GM12875 (cell line): Measurements from ENCODE around the gene RNF181.

Experiments
- H3K4me3 ChIP-seq: one replicate; pipeline ENCODE4 v1.5.1; 2011; ENCODE audit warnings: low read depth, low read length, control low read depth
- TF ChIP-seq, protein P1 (sequence below): IDR thresholded peaks from 2 replicates; pipeline ENCODE4 v1.5.1; 2011; ENCODE audit warnings: low read depth, mild to moderate bottlenecking, control low read depth, inconsistent platforms, low read length, moderate library complexity, borderline replicate concordance; ENCODE audit not compliant: insufficient read depth

RNF181 gene

DNA sequence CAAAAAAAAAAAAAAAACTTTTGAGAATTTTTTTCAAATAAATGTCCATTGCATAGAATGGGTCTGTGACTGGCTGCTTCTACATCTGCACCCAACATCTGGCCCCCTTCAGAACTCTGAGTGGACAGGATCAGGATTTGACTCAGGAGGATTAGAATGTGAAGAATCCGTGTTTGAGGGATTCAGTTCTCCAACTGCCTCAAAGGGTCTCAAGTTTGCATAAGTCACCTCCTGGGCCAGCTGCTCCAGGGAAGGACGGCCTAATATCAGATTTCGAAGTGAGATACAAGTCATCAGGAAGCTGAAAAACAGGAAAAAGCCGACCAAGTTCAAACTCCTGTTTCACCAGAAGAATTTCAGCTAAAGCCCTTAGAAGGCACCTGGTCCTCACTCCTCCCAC is 45.7 kb upstream of the RNF181 start:
- TF ChIP-seq, protein P1, sequence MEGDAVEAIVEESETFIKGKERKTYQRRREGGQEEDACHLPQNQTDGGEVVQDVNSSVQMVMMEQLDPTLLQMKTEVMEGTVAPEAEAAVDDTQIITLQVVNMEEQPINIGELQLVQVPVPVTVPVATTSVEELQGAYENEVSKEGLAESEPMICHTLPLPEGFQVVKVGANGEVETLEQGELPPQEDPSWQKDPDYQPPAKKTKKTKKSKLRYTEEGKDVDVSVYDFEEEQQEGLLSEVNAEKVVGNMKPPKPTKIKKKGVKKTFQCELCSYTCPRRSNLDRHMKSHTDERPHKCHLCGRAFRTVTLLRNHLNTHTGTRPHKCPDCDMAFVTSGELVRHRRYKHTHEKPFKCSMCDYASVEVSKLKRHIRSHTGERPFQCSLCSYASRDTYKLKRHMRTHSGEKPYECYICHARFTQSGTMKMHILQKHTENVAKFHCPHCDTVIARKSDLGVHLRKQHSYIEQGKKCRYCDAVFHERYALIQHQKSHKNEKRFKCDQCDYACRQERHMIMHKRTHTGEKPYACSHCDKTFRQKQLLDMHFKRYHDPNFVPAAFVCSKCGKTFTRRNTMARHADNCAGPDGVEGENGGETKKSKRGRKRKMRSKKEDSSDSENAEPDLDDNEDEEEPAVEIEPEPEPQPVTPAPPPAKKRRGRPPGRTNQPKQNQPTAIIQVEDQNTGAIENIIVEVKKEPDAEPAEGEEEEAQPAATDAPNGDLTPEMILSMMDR: no peak

DNA sequence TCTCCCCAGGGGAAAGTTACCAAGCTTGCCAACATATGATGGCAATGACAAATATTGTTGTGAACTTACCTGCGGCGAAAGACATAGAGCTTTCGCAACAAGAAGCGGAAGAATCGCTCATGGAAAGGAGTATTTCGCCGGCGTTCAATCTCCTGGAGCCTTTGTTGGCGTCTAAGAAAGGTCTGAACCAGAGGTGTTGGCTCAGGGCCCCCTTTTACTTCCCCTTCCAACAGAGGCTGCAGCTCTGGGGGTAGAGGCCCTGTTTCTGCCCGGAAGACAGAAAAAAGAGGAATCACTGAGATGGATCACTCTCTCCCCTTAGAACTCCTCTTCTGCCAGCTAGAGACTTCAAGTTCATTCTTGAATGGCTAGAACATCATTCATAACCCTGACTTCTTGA is 45.1 kb upstream of the RNF181 start:
- H3K4me3 ChIP-seq: no peak overlapping the region
- TF ChIP-seq, protein P1: no peak

More for the DNA sequence above, 45.7 kb upstream of the RNF181 start:
- no peak overlapping the region for H3K4me3 ChIP-seq

DNA sequence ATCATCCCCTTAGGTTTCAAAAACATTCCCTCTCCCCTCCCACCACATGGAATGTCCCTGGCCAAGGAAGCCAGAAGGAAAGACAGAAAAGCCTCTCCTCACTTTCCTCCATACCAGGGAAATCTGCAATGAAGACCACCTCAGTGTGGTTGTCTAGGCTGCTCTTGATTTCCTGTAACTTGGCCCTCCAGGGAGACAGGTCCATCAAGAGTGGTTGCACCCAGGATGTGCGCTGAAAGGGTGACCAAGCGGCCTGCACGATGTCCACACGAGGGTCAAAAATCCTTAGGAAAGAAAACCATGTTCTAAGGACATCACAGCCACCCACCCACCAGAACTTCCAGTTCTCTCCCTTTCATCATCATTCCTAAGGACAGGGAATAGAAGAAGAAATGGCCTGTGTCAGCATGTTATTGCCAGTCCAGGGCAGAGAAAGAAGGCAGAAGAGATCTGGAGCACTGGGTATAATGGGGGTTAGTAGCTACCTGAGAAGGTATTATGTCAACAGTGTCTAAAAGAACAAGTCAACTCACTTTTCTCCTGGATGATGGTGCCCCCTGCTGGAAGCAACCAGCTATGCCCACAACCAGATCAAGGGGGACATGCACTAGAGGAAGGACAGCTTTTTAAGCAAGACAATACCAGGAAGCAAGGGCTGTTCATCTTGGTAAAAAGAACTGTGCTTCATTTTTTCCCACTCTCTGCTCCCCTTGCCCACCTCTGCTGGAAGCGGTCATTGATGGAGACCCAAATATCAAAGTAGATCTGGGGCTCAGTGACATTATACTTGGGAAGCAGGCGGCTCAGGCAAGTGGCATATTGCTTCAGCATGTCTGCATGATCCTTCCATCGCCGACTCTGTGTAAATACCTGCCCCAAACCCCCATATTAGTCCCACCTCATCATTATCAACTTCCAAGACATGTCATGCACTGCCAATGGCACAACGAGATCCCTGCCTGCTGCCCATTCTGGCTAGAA is 43.6 kb upstream of the RNF181 start:
- TF ChIP-seq, protein P1: peak; percentile 88
- H3K4me3 ChIP-seq: no peak overlapping the region

DNA sequence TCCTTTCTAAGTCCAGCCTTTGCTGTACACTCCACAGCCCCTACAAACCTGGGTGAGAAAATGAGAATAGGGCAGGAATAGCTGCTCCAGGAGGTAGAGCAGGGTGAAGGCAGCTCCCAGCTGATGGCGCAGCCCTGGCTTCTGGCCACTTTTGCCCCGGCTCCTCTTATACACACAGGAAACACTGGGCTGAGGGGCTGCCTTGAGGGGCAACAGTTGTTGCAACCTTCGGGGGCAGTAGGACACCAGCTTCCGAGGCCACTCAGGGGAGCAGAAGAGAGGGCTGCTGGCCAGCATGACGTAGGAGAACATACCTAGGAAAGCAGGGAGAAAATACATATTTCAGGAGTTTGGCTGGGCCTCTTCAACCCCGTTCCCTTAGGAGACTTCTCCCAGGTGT is 42.4 kb upstream of the RNF181 start:
- TF ChIP-seq, protein P1: no peak
- H3K4me3 ChIP-seq: no peak overlapping the region

DNA sequence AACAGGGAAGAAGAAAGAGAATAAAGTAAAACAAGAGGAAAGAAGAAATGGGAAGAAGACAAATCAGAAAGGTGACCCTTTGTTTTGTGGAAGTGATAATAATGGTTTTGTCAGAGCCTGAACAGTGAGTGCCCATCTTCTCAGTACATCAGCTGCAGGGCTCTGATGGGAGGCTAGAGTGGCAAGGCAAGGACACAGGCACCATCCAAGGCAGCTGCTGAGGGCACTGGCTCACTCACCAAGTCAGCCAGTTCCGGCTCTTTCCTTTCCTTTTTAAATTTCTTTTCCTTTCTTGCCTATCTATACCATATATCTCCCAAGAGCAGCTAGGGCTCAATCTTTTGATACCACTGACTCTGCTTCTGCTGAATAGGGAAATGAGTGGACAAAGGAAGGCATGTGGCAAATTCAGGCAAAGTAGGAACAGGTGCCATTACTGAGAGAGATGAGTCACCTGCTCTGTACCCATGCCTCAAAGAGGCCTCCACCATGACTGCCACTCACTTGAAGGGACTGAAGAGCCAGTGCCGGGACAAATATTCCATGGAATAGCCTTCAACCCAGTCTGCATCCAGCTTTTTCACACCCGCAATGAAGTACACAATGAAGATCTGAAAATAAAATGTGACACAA is 40.4 kb upstream of the RNF181 start:
- TF ChIP-seq, protein P1: no peak
- no peak overlapping the region for H3K4me3 ChIP-seq

DNA sequence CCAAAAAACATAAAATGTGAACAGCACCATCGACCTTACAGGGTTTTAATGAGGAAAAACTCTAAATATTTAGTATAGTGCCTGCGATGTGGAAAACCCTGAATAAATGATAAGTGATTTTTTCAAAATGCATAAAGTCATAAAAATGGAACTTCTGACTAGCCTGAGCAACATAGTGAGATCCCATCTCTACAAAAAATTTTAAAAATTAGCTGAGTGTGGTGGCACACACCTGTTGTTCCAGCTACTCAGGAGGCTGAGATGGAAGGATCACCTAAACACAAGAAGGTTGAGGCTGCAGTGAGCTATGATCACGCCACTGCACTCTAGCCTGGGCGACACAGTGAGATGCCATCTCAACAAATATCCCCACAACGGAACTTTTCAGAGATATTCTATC is 38.4 kb upstream of the RNF181 start:
- TF ChIP-seq, protein P1: no peak
- no peak overlapping the region for H3K4me3 ChIP-seq
